Prostate gland (tissue), 2 donors: ENCODE measurements around the gene GTPBP2.

Experiments used
- POLR2A ChIP-seq: fragments of 450-650 bp; IDR thresholded peaks from one replicate; pipeline ENCODE4 v1.6.1; 2016; ENCODE audit warnings: antibody characterized with exemption, mild to moderate bottlenecking
- TF ChIP-seq, protein P1 (sequence below), 4 experiments: fragments of 200-600 bp in 2 of 4; fragments of 450-650 bp in 2 of 4; sonication (generic) in 2 of 4; IDR thresholded peaks; 1 replicate in 3 of 4; 2 replicates in 1 of 4; pipeline ENCODE4 v1.5.1; 2016 to 2019; ENCODE audit warnings: antibody characterized with exemption in 4 of 4, mild to moderate bottlenecking in 2 of 4, moderate library complexity in 2 of 4

DNA sequence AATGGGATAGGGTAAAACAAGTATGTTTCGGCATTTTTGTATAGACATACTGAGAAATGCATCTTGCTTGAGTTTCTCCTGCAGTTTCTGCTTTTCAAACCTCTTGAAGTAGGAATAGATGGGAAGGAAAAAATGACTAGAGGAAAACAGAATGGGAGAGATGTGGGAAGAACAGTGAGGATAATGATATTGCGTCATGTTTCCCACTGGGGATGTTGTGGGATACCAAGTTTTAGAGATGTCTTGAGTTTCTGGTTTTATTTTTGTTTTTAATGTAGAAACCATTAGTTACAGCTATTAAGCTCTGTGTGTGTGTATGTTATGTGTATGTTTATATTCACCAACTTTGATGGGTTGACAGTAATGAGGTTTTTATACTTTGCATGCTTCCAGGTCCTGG, 28.5 kb downstream of the GTPBP2 start:
- TF ChIP-seq, protein P1, sequence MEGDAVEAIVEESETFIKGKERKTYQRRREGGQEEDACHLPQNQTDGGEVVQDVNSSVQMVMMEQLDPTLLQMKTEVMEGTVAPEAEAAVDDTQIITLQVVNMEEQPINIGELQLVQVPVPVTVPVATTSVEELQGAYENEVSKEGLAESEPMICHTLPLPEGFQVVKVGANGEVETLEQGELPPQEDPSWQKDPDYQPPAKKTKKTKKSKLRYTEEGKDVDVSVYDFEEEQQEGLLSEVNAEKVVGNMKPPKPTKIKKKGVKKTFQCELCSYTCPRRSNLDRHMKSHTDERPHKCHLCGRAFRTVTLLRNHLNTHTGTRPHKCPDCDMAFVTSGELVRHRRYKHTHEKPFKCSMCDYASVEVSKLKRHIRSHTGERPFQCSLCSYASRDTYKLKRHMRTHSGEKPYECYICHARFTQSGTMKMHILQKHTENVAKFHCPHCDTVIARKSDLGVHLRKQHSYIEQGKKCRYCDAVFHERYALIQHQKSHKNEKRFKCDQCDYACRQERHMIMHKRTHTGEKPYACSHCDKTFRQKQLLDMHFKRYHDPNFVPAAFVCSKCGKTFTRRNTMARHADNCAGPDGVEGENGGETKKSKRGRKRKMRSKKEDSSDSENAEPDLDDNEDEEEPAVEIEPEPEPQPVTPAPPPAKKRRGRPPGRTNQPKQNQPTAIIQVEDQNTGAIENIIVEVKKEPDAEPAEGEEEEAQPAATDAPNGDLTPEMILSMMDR (IDR thresholded peaks at IDR 0.05): no peak
- no peak for TF ChIP-seq POLR2A
